Upper lobe of left lung (tissue), 4 donors: ENCODE results near the gene C3orf22.

ENCODE experiments used
- POLR2A ChIP-seq, 4 donors: fragments of 450-650 bp; IDR thresholded peaks; one replicate each; pipeline ENCODE4 v1.5.1; 2016 to 2017; ENCODE audit warnings: antibody characterized with exemption in 4 of 4, mild to moderate bottlenecking in 2 of 4
- TF ChIP-seq, protein P1 (sequence below), 6 experiments: fragments of 450-650 bp in 4 of 6; fragments of 200-600 bp in 2 of 6; sonication (generic) in 2 of 6; IDR thresholded peaks; one replicate each; pipeline ENCODE4 v1.5.1; 2016 to 2019; ENCODE audit warnings: antibody characterized with exemption in 6 of 6

DNA sequence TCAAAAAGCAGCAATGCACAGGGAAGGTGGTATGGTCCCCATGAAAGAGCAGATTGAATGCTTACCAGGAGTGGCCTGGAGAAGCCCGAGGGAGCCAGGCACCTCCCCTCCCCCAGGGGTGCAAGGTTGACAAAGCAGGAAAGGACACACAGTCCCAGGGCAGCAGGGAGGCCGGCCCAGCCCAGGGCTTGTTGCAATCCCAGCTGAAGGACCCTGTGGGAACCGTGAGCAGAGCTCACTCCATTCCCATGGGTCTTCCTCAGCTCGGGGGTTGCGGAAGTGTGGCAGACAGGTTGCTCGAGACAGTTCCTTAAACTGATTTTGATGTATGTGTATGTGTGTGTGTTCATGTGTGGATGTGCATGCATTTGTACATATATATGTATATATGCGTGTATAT, 57.0 kb downstream of the C3orf22 start:
- no peak for TF ChIP-seq POLR2A (IDR thresholded peaks at IDR 0.05)
- TF ChIP-seq, protein P1, sequence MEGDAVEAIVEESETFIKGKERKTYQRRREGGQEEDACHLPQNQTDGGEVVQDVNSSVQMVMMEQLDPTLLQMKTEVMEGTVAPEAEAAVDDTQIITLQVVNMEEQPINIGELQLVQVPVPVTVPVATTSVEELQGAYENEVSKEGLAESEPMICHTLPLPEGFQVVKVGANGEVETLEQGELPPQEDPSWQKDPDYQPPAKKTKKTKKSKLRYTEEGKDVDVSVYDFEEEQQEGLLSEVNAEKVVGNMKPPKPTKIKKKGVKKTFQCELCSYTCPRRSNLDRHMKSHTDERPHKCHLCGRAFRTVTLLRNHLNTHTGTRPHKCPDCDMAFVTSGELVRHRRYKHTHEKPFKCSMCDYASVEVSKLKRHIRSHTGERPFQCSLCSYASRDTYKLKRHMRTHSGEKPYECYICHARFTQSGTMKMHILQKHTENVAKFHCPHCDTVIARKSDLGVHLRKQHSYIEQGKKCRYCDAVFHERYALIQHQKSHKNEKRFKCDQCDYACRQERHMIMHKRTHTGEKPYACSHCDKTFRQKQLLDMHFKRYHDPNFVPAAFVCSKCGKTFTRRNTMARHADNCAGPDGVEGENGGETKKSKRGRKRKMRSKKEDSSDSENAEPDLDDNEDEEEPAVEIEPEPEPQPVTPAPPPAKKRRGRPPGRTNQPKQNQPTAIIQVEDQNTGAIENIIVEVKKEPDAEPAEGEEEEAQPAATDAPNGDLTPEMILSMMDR (IDR thresholded peaks at IDR 0.05): no peak
